Measurements from ENCODE around the gene FYB2. TPM values are rescaled to one million over a fixed set of nuclear protein-coding genes. Genes with fewer than 3 reads are reported as not detected.

FYB2 gene
- total RNA-seq, 6 experiments from 2014 or later = 11.2 to 27.5 (median 16.1) TPM

DNA sequence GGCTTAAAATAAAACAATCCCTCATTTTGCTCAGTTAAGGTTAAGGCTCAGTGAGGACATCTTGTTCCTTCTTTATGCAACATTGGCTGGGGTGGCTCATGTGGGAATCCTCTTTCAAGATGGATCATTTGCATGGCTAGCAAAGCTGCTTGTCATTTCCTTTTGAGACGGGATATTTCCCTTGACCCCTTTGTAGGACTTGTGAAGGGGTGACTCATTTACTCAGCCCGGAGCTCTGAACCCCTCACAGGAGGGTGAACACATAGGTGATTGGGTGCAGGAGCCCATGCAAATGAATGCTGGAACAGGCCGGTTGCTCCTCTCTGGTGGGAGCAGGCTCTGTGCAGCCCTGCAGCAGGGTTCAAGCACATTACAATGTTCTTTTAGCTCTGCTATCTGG is 19.6 kb upstream of the FYB2 start:
- Histone ChIP-seq H3K27me3 (no peaks in the 10 kb centered on the region), H3K4me1 (peaks cover 0 to 18% (median 5%) of the 10 kb centered on the region in 4 donors), H3K27ac (no peak overlapping the region), H3K4me3 (no peak overlapping the region), H3K36me3 (no peaks in the 10 kb centered on the region), H3K9me3 (no peaks in the 10 kb centered on the region)
- ATAC-seq = no peak
- 60% methylated on average over 1 of the region's 3 CpGs for WGBS (ENCODE audit: insufficient coverage, low coverage, low lambda C conversion rate, missing lambda C conversion rate)
- TF ChIP-seq, protein P1, sequence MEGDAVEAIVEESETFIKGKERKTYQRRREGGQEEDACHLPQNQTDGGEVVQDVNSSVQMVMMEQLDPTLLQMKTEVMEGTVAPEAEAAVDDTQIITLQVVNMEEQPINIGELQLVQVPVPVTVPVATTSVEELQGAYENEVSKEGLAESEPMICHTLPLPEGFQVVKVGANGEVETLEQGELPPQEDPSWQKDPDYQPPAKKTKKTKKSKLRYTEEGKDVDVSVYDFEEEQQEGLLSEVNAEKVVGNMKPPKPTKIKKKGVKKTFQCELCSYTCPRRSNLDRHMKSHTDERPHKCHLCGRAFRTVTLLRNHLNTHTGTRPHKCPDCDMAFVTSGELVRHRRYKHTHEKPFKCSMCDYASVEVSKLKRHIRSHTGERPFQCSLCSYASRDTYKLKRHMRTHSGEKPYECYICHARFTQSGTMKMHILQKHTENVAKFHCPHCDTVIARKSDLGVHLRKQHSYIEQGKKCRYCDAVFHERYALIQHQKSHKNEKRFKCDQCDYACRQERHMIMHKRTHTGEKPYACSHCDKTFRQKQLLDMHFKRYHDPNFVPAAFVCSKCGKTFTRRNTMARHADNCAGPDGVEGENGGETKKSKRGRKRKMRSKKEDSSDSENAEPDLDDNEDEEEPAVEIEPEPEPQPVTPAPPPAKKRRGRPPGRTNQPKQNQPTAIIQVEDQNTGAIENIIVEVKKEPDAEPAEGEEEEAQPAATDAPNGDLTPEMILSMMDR (IDR thresholded peaks at IDR 0.05) = no peak
- TF ChIP-seq POLR2A (IDR thresholded peaks at IDR 0.05) = no peak
- DNase-seq = no peak
- intact Hi-C loops (cut with DNase I) = no loop called here

DNA sequence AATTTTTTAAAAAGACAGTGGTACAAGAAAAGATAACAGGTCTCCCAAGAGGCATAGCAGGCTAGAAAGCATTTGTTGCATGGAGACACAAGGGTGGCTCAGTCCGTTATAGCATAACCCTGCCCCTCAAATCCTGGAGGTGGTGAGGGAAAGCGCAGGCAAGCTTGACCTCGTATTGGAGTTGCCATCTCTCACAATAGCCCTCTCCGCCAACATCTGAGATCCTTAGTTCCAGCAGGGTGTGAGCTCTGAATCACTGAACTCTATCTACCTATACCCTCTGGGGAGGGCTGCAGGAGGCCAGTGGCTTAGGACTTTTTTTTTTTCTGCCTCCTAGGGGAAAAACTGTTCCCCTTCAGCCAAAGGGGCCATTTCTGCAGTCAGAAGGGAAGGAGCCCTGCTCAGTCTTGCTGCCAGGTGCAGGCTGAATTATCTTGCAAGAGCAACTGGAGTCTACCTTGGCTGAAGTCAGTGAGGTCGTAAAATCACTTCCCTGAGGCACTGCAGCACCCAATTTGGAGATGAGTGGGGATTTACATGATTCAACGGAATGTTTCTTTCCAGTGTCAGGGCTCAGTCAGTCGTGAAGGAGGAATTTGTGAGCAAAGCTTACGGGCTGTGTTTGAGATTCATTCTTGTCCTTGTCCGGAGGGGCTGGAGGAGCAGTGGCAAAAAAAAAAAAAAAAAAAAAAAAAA is 18.2 kb upstream of the FYB2 start:
- intact Hi-C loops (cut with DNase I) = no loop called here
- Histone ChIP-seq H3K4me1 (peaks cover 0 to 19% (median 5%) of the 10 kb centered on the region in 4 donors), H3K9me3 (no peaks in the 10 kb centered on the region), H3K27me3 (no peaks in the 10 kb centered on the region), H3K4me3 (no peak overlapping the region), H3K36me3 (no peaks in the 10 kb centered on the region), H3K27ac (peak overlapping the region in 1 of 3 donors; percentile 79)
- DNase-seq (no peak), ATAC-seq (no peak)
- no peak for TF ChIP-seq POLR2A (IDR thresholded peaks at IDR 0.05)
- TF ChIP-seq, protein P1 (IDR thresholded peaks at IDR 0.05) = no peak
- 81% methylated on average over 8 of the region's 9 CpGs for WGBS (ENCODE audit: insufficient coverage, low coverage, low lambda C conversion rate, missing lambda C conversion rate)

DNA sequence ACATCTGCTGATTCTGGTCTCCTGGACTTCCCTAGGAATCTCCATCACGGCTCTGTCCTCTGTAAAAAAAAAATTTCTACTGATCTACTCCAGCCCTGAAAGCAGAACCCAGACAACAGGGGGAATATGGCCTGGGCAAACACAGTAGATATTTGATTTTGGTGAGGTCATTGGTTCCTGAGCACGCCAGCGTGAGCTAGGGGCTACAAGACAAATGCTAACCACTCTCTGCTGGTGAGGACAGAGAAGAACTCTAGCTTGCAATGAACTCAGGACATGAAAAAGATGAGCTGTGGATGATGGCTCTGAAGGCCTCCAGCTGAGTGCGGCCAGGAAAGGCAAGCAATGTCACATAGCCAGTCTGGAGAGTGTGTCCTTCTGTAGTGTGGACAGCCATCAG is 17.2 kb upstream of the FYB2 start:
- no peak overlapping the region for H3K4me3 ChIP-seq
- WGBS (ENCODE audit: insufficient coverage, low coverage, low lambda C conversion rate, missing lambda C conversion rate) = 70% methylated on average over 3 of the region's 4 CpGs
- no peaks in the 10 kb centered on the region for H3K36me3 ChIP-seq
- ATAC-seq (peak; percentile 7 to 42 (median 35)), DNase-seq (no peak)
- TF ChIP-seq, protein P1 (IDR thresholded peaks at IDR 0.05) = no peak
- TF ChIP-seq POLR2A (IDR thresholded peaks at IDR 0.05) = no peak
- intact Hi-C loops (cut with DNase I) = no loop called here
- no peaks in the 10 kb centered on the region for H3K27me3 ChIP-seq
- H3K27ac ChIP-seq = peak overlapping the region in 2 of 3 donors; percentile 19 to 79
- H3K4me1 ChIP-seq = peaks cover 0 to 22% (median 5%) of the 10 kb centered on the region in 4 donors
- H3K9me3 ChIP-seq = no peaks in the 10 kb centered on the region

DNA sequence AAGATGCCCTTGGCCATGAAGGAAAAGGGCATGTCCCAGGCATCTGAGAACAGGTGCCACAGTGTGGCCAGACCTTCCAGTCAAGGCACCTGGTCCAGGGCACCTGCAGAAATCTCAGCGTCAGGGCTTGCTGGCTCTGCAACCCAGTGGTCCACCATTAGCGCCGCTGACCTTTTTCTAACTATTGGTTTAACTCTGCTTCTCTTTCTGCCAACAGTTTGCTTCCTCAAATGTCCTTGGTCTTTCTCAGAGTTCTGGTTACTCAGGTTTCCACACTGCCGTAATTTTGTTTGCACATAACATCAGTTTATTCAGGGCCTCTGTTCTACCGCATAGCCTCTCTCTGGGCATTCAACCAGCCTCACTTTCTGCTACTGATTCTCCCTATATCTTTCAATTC is 16.5 kb upstream of the FYB2 start:
- TF ChIP-seq POLR2A (IDR thresholded peaks at IDR 0.05) = no peak
- TF ChIP-seq, protein P1 (IDR thresholded peaks at IDR 0.05) = no peak
- no peaks in the 10 kb centered on the region for H3K36me3 ChIP-seq
- H3K4me1 ChIP-seq = peaks cover 0 to 22% (median 5%) of the 10 kb centered on the region in 4 donors
- no peaks in the 10 kb centered on the region for H3K27me3 ChIP-seq
- DNase-seq (no peak), ATAC-seq (peak; percentile 41 to 75 (median 68))
- intact Hi-C loops (cut with DNase I) = no loop called here
- no peaks in the 10 kb centered on the region for H3K9me3 ChIP-seq
- whole genome bisulfite sequencing (ENCODE audit: insufficient coverage, low coverage, low lambda C conversion rate, missing lambda C conversion rate) = 34% methylated on average over 4 of the region's 5 CpGs
- H3K27ac ChIP-seq = peak overlapping the region in 2 of 3 donors; percentile 19 to 79
- H3K4me3 ChIP-seq = no peak overlapping the region
